ACC112 (cell line): ENCODE results near the gene DAPK2.

ENCODE experiments used
- H2AFZ ChIP-seq: fragments of 200-600 bp; sonication (generic); one replicate; pipeline ENCODE4 v1.6.0; 2017; ENCODE audit warnings: antibody characterized with exemption, low read length; ENCODE audit not compliant: unreplicated experiment
- H3K27ac ChIP-seq: fragments of 200-600 bp; sonication (generic); 2 replicates; pipeline ENCODE4 v1.5.1; 2014; ENCODE audit warnings: low read depth, mild to moderate bottlenecking, antibody characterized with exemption, low read length, moderate library complexity
- H3K27me3 ChIP-seq: fragments of 200-600 bp; sonication (generic); 2 replicates; pipeline ENCODE4 v1.6.1; 2014; ENCODE audit warnings: mild to moderate bottlenecking, antibody characterized with exemption, low read length, moderate library complexity, mixed read lengths; ENCODE audit not compliant: insufficient read depth
- H3K36me3 ChIP-seq: fragments of 200-600 bp; sonication (generic); 2 replicates; pipeline ENCODE4 v1.6.1; 2016; ENCODE audit warnings: mild to moderate bottlenecking, antibody characterized with exemption, low read length, moderate library complexity, mixed read lengths; ENCODE audit not compliant: insufficient read depth
- H3K4me1 ChIP-seq: fragments of 200-600 bp; sonication (generic); one replicate; pipeline ENCODE4 v1.6.1; 2016; ENCODE audit warnings: low read length, mixed read lengths; ENCODE audit not compliant: insufficient read depth, unreplicated experiment, control insufficient read depth
- H3K4me3 ChIP-seq: fragments of 200-600 bp; sonication (generic); 2 replicates; pipeline ENCODE4 v1.5.1; 2014; ENCODE audit warnings: mild to moderate bottlenecking, low read depth, low read length
- H3K79me2 ChIP-seq: fragments of 200-600 bp; sonication (generic); one replicate; pipeline ENCODE4 v1.6.0; 2016; ENCODE audit warnings: low read length; ENCODE audit not compliant: control insufficient read depth, unreplicated experiment, insufficient read depth

Gene DAPK2

GRCh38 chr15:64038878-64039610 is 7.2 kb downstream of the DAPK2 start:
- no peaks in the 10 kb centered on the region for H3K36me3 ChIP-seq
- H2AFZ ChIP-seq = no peak overlapping the region
- H3K4me1 ChIP-seq = no peaks in the 10 kb centered on the region
- H3K4me3 ChIP-seq = no peak overlapping the region
- peaks cover 10% of the 10 kb centered on the region for H3K27me3 ChIP-seq
- H3K27ac ChIP-seq = no peak overlapping the region
- no peaks in the 10 kb centered on the region for H3K79me2 ChIP-seq

- Histone ChIP-seq H3K79me2 (no peaks in the 10 kb centered on the region), H3K4me1 (no peaks in the 10 kb centered on the region), H3K36me3 (no peaks in the 10 kb centered on the region), H2AFZ (no peak overlapping the region), H3K4me3 (no peak overlapping the region), H3K27ac (no peak overlapping the region), H3K27me3 (peaks cover 5% of the 10 kb centered on the region; the same call in 1 of the 2 replicates)
These were observed 8.3 kb downstream of the DAPK2 start for GRCh38 chr15:64037966-64038365.

GRCh38 chr15:64037116-64037515 is 9.2 kb downstream of the DAPK2 start:
- H3K79me2 ChIP-seq = no peaks in the 10 kb centered on the region
- no peaks in the 10 kb centered on the region; the same call in 1 of the 2 replicates for H3K27me3 ChIP-seq

GRCh38 chr15:64035525-64035924 is 10.8 kb downstream of the DAPK2 start:
- 0 out of 2 replicates have a peak, but pooled peaks cover 4% of the 10 kb centered on the region for H3K27me3 ChIP-seq
- H3K4me1 ChIP-seq = no peaks in the 10 kb centered on the region
- H3K79me2 ChIP-seq = no peaks in the 10 kb centered on the region

More at GRCh38 chr15:64037116-64037515, 9.2 kb downstream of the DAPK2 start:
- no peaks in the 10 kb centered on the region for H3K36me3 ChIP-seq
- no peak overlapping the region for H2AFZ ChIP-seq
- no peaks in the 10 kb centered on the region for H3K4me1 ChIP-seq
- H3K4me3 ChIP-seq = no peak overlapping the region
- H3K27ac ChIP-seq = no peak overlapping the region

GRCh38 chr15:64034519-64034918 is 11.8 kb downstream of the DAPK2 start:
- Histone ChIP-seq H3K27ac (no peak overlapping the region), H2AFZ (no peak overlapping the region), H3K4me1 (no peaks in the 10 kb centered on the region), H3K27me3 (0 out of 2 replicates have a peak, but pooled peaks cover 4% of the 10 kb centered on the region), H3K79me2 (no peaks in the 10 kb centered on the region), H3K4me3 (no peak overlapping the region), H3K36me3 (no peaks in the 10 kb centered on the region)

More at GRCh38 chr15:64035525-64035924, 10.8 kb downstream of the DAPK2 start:
- no peaks in the 10 kb centered on the region for H3K36me3 ChIP-seq
- no peak overlapping the region for H2AFZ ChIP-seq
- H3K27ac ChIP-seq = no peak overlapping the region
- H3K4me3 ChIP-seq = no peak overlapping the region

- no peak overlapping the region for H2AFZ ChIP-seq
- H3K27me3 ChIP-seq = 0 out of 2 replicates have a peak, but pooled peaks cover 4% of the 10 kb centered on the region
- no peaks in the 10 kb centered on the region for H3K36me3 ChIP-seq
- no peaks in the 10 kb centered on the region for H3K79me2 ChIP-seq
- peaks cover 6% of the 10 kb centered on the region for H3K4me1 ChIP-seq
- H3K4me3 ChIP-seq = no peak overlapping the region
- no peak overlapping the region for H3K27ac ChIP-seq
These were observed 14.0 kb downstream of the DAPK2 start for GRCh38 chr15:64032329-64032728.

GRCh38 chr15:64030123-64030522 is 16.2 kb downstream of the DAPK2 start:
- Histone ChIP-seq H3K27me3 (0 out of 2 replicates have a peak, but pooled peaks cover 4% of the 10 kb centered on the region), H3K27ac (no peak overlapping the region), H3K36me3 (no peaks in the 10 kb centered on the region), H3K79me2 (no peaks in the 10 kb centered on the region), H3K4me3 (no peak overlapping the region), H2AFZ (no peak overlapping the region), H3K4me1 (peaks cover 15% of the 10 kb centered on the region)

GRCh38 chr15:64029633-64030032 is 16.7 kb downstream of the DAPK2 start:
- Histone ChIP-seq H3K36me3 (no peaks in the 10 kb centered on the region), H3K27me3 (0 out of 2 replicates have a peak, but pooled peaks cover 4% of the 10 kb centered on the region), H3K4me3 (no peak overlapping the region), H2AFZ (no peak overlapping the region), H3K27ac (no peak overlapping the region), H3K4me1 (peaks cover 17% of the 10 kb centered on the region), H3K79me2 (no peaks in the 10 kb centered on the region)

- Histone ChIP-seq H3K79me2 (no peaks in the 10 kb centered on the region), H3K27me3 (0 out of 2 replicates have a peak, but pooled peaks cover 4% of the 10 kb centered on the region), H3K36me3 (no peaks in the 10 kb centered on the region), H3K27ac (no peak overlapping the region), H3K4me3 (no peak overlapping the region), H2AFZ (no peak overlapping the region), H3K4me1 (peaks cover 20% of the 10 kb centered on the region)
These were observed 17.2 kb downstream of the DAPK2 start for GRCh38 chr15:64029110-64029509.

GRCh38 chr15:64026591-64026990 is 19.7 kb downstream of the DAPK2 start:
- no peaks in the 10 kb centered on the region for H3K36me3 ChIP-seq
- H3K27ac ChIP-seq = no peak overlapping the region
- peaks cover 20% of the 10 kb centered on the region for H3K4me1 ChIP-seq
- H3K79me2 ChIP-seq = no peaks in the 10 kb centered on the region
- H3K4me3 ChIP-seq = no peak overlapping the region
- H2AFZ ChIP-seq = no peak overlapping the region
- peaks cover 22% of the 10 kb centered on the region for H3K27me3 ChIP-seq
